Peyer's patch (tissue), 4 donors: ENCODE data around the gene RABL6.

Experiments used
- POLR2A ChIP-seq, 2 donors: fragments of 450-650 bp; IDR thresholded peaks; one replicate each; pipeline ENCODE4 v1.5.1; 2017; ENCODE audit warnings: antibody characterized with exemption in 2 of 2, mild to moderate bottlenecking in 2 of 2, moderate library complexity in 2 of 2
- TF ChIP-seq, protein P1 (sequence below), 6 experiments: fragments of 450-650 bp in 4 of 6; fragments of 200-600 bp in 2 of 6; sonication (generic) in 1 of 6; IDR thresholded peaks; one replicate each; pipeline ENCODE4 v1.5.1; 2017 to 2019; ENCODE audit warnings: antibody characterized with exemption in 6 of 6, mild to moderate bottlenecking in 3 of 6, moderate library complexity in 1 of 6

GRCh38 chr9:136847088-136847825 lies 39.5 kb downstream of the RABL6 start:
- no peak for TF ChIP-seq POLR2A (IDR thresholded peaks at IDR 0.05)
- TF ChIP-seq, protein P1, sequence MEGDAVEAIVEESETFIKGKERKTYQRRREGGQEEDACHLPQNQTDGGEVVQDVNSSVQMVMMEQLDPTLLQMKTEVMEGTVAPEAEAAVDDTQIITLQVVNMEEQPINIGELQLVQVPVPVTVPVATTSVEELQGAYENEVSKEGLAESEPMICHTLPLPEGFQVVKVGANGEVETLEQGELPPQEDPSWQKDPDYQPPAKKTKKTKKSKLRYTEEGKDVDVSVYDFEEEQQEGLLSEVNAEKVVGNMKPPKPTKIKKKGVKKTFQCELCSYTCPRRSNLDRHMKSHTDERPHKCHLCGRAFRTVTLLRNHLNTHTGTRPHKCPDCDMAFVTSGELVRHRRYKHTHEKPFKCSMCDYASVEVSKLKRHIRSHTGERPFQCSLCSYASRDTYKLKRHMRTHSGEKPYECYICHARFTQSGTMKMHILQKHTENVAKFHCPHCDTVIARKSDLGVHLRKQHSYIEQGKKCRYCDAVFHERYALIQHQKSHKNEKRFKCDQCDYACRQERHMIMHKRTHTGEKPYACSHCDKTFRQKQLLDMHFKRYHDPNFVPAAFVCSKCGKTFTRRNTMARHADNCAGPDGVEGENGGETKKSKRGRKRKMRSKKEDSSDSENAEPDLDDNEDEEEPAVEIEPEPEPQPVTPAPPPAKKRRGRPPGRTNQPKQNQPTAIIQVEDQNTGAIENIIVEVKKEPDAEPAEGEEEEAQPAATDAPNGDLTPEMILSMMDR (IDR thresholded peaks at IDR 0.05): no peak
